ENCODE measurements around the gene ADAM10.

GRCh38 chr15:58702233-58702632, 47.3 kb downstream of the ADAM10 start:
- TF ChIP-seq CTCF (IDR thresholded peaks at IDR 0.05; ENCODE audit: insufficient read depth, low read depth, low read length) (no peak), EZH2 (IDR thresholded peaks at IDR 0.05; ENCODE audit: insufficient read depth, low read length) (no peak)
